HG03097 (cell line): Measurements from ENCODE around the gene SEPHS2.

Source experiments
- ATAC-seq: cut with Tn5 transposase; IDR thresholded peaks from one replicate; pipeline ENCODE4 v1.9.1; 2021; ENCODE audit not compliant: unreplicated experiment, low FRiP score

Gene SEPHS2

GRCh38 chr16:30434852-30435251 lies 10.8 kb downstream of the SEPHS2 start:
- ATAC-seq = no peak

GRCh38 chr16:30430428-30430970 lies 15.2 kb downstream of the SEPHS2 start:
- ATAC-seq = no peak

DNA sequence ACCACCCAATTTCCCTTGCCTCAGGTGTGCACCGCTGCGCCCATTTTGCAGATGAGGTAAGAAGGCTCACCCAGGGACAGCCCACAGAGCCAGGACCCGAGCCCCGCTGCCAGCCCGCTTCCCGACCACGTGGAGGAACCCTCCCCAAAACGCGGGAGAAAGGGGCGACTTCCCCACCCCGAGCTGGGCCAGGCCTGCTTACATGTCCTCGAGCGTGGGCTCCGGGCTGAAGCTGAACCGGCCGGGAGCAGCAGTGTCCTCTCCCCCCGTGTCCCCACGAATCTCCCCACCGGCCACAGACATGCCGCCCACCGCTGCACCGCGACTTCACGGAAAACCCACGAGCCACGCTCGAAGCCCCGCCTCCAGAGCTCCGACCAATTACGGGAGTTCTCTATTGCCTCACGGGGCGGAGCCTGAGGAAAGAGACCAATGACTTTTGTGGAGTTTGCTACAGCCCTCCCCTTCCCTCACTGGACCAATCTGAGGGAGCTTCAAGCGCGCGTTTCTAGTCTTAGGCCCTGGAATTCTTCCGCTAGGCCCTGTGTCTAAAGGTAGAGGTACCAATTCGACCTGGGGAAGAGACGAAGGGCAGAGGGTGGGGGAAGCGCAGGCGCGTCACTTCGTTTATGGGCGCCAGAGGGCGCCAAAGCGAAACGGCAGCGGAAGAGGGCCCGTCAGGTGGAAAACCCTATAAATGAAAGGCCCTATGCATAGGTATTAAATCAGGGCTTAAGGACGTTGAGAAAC lies 15.8 kb downstream of the SEPHS2 start, which contains the start of gene DCTPP1:
Gene DCTPP1 (minus strand): TSS at position 353 of the 750 bp plus-strand sequence. CDS start 50 bp downstream, at position 303.
- peak; percentile 95 for ATAC-seq

DNA sequence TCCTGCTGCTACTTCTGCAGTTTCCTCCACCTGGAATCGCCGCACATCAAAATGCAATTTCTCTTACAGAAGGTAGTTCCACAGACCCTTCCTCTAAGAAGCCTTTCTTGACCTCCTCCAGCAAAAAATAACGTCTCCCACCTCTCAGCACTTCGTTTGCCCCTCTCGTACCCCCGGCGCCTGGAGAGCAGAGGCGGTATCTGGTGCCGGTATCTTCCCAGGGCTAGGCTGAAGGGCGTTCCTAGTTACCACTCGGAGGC lies 16.3 kb downstream of the SEPHS2 start:
- no peak for ATAC-seq

GRCh38 chr16:30428055-30428454 lies 17.6 kb downstream of the SEPHS2 start:
- no peak for ATAC-seq

GRCh38 chr16:30421010-30421409 lies 24.7 kb downstream of the SEPHS2 start:
- ATAC-seq = no peak

DNA sequence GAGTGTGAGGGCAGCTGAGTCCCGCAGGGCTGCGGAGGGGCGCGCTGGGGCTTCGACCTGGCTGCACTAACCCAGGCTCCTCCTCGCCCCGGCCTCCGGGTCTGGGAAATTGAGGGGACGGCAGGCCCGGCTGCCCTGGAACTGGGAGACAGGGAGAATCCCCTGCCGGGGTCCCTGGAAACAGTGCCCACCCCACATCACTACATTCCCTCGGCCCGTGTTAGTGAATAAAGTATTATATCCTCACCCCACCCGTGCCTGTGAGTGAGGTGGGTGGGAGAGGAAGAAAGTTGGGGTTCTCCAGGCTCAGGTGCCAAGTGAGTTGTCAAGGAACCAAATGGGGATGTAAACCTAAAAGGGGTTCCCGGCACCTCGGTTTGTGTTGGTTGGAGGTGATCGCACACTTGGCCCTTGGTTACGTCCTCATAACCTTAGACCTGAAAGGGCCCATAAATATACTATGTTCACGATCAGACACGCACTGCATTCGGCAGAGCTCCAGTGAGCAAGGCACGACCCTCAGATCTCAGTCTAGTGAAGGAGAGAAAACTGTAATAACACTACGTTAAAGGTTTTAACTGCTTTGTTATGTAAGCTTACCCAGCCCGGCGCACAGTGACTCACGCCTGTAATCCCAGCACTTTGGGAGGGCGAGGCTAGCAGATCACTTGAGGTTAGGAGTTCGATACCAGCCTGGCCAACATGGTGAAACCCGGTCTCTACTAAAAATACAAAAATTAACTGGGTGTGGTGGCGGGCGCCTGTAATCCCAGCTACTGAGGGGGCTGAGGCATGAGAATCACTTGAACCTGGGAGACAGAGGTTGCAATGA lies 27.1 kb downstream of the SEPHS2 start:
- no peak for ATAC-seq

DNA sequence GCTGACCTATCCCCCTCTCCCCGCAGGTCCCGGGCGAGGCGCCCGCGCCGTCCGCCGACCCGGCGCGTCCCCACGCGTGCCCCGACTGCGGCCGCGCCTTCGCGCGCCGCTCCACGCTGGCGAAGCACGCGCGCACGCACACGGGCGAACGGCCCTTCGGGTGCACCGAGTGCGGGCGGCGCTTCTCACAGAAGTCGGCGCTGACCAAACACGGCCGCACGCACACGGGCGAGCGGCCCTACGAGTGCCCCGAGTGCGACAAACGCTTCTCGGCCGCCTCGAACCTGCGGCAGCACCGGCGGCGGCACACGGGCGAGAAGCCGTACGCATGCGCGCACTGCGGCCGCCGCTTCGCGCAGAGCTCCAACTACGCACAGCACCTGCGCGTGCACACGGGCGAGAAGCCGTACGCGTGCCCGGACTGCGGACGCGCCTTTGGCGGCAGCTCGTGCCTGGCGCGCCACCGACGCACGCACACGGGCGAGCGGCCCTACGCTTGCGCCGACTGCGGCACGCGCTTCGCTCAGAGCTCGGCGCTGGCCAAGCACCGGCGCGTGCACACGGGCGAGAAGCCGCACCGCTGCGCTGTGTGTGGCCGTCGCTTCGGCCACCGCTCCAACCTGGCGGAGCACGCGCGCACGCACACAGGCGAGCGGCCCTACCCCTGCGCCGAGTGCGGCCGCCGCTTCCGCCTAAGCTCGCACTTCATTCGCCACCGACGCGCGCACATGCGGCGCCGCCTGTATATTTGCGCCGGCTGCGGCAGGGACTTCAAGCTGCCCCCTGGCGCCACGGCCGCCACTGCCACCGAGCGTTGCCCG lies 27.9 kb downstream of the SEPHS2 start:
- ATAC-seq = peak; percentile 80

DNA sequence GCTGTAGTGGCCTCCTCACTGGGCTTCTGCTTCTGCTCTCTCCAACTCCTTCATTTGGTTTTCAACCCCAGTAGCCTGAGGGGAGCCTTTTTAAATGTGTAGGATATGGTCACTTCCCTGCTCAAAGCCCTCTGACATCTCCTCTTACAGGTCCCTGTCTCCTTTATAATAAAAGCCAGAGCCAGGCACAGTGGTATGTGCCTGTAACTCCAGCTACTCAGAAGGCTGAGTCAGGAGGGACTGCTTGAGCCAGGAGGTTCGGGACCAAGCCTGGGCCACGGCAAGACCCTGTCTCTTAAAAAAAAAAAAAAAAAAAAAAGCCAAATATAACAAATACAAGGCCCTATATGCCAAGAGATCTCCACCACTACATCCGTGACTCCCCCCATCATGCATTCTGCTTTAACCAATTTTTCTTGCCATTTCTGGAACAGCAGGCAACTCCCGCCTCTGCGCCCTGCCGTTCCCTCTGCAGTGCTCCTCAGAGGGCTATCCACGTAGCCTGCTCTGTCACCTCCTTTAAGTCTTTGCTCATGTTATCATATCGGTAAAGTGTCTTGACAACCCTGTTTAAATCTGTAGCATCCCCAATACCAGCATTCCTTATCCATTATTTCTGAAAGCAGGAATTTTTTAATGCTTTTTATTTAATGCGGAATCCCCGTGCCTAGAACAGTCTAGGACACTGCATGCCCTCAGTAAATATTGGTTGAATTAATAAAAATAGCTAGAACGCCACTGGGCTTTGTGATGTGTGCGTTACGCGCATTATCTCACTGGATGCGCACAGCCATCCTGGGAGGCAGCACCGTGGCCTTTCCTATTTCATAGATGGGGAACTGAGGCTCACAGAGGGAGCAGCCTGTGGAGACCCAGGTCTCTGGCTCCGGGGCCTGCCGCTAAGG lies 28.8 kb downstream of the SEPHS2 start:
- no peak for ATAC-seq

GRCh38 chr16:30416047-30416603 lies 29.5 kb downstream of the SEPHS2 start:
- ATAC-seq = no peak

DNA sequence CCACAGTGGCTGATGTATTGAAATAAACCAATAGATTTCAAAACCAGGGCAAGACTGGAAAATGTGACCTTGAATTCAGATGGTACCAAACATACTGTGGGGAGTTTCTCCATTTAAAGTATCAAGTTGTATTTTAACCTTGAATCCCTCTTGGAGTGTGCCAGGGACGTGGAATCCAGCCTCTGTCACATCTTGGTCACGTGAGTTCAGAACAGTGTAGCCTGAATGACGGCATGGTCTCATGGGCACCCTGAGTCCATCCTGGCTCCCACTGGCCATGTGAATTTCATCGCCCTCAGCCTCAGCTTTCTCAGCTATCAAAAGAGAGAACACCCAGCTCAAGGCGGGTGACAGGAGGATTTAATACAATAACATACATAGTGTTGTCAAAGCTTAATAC lies 31.5 kb downstream of the SEPHS2 start:
- no peak for ATAC-seq

DNA sequence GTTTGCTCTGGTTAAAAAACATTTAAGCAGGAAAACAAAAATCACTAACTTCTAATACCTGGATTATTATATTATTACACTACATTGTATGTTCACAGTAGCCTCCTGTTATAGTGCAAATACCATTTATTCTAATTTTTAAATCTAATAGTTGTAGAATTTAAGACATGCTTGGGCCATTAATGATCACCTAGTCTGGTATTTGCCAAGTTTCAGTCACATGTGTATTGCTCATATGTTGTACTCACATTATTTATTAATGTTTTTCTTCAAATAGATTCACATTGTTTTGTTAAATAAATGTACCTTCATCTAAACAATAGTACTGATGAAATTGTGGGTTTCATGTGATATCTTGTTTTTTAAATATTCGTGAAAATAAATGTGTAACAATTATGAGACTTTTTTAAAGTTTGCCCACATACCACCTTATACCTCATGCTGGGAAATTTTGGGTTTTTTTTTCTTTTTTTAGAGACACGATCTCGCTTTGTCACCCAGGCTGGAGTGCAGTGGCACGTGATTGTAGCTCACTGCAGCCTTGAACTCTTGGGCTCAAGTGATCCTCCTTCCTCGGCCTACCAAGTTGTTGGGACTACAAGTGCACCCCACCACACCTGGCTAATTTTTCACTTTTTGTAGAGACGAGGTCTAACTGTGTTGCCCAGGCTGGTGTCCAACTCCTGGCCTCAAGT lies 32.4 kb downstream of the SEPHS2 start:
- no peak for ATAC-seq

- ATAC-seq = peak; percentile 42
Measured at GRCh38 chr16:30409125-30410060, 36.3 kb downstream of the SEPHS2 start.

GRCh38 chr16:30407804-30408534 lies 37.7 kb downstream of the SEPHS2 start:
- no peak for ATAC-seq

- ATAC-seq = peak; percentile 50
Measured at GRCh38 chr16:30407102-30407803, 38.4 kb downstream of the SEPHS2 start, which contains the start of gene ZNF771. Gene ZNF771, plus strand, starts transcription at chr16:30407606. Its CDS starts 448 bp downstream, at chr16:30408054.

- no peak for ATAC-seq
Measured at GRCh38 chr16:30406795-30407101, 38.9 kb downstream of the SEPHS2 start.
